Endothelial cell (in vitro differentiated cells): ENCODE measurements around the gene HSP90AB1. TPM values are rescaled to one million over a fixed set of nuclear protein-coding genes. Genes with fewer than 3 reads are reported as not detected.

Source experiments
- DNase-seq: peaks from one replicate; pipeline ENCODE4 v3.0.0; 2021; ENCODE audit warnings: low spot score
- H3K27ac Mint-ChIP-seq: one replicate; pipeline ENCODE4 v1.8.0; 2021; ENCODE audit warnings: mixed read lengths, inconsistent platforms; ENCODE audit not compliant: unreplicated experiment
- H3K27me3 Mint-ChIP-seq: one replicate; pipeline ENCODE4 v1.8.0; 2021; ENCODE audit warnings: mild to moderate bottlenecking, moderate library complexity, mixed read lengths, inconsistent platforms; ENCODE audit not compliant: unreplicated experiment
- H3K36me3 Mint-ChIP-seq: one replicate; pipeline ENCODE4 v1.8.0; 2021; ENCODE audit warnings: mild to moderate bottlenecking, low read depth, mixed read lengths, inconsistent platforms; ENCODE audit not compliant: unreplicated experiment
- H3K4me1 Mint-ChIP-seq: one replicate; pipeline ENCODE4 v1.8.0; 2021; ENCODE audit warnings: mild to moderate bottlenecking, mixed read lengths, inconsistent platforms; ENCODE audit not compliant: unreplicated experiment
- H3K4me3 Mint-ChIP-seq: one replicate; pipeline ENCODE4 v1.8.0; 2021; ENCODE audit warnings: mild to moderate bottlenecking, mixed read lengths, inconsistent platforms; ENCODE audit not compliant: unreplicated experiment
- H3K9me3 Mint-ChIP-seq: one replicate; pipeline ENCODE4 v1.8.0; 2021; ENCODE audit warnings: mixed read lengths, inconsistent platforms; ENCODE audit not compliant: unreplicated experiment
- CTCF ChIP-seq: fragments of 200-600 bp; sonication (generic); IDR thresholded peaks from one replicate; pipeline ENCODE4 v1.5.0; 2021; ENCODE audit warnings: antibody characterized with exemption; ENCODE audit not compliant: unreplicated experiment
- total RNA-seq: library from RNA; stranded (reverse); fragmentation: NEBNext Ultra II Directional; extraction: Animal tissue kit (Norgen Biotek cat#: 25700); gene quantifications from one replicate; pipeline ENCODE4 v1.2.1, GENCODE V29; 2021; ENCODE audit not compliant: unreplicated experiment

Gene HSP90AB1
- total RNA-seq, 1 donor from 2014 or later: 962 TPM

- peaks cover 3% of the 10 kb centered on the region for H3K4me1 Mint-ChIP-seq
- no peak overlapping the region for H3K4me3 Mint-ChIP-seq
- H3K36me3 Mint-ChIP-seq: peaks cover 5% of the 10 kb centered on the region
- TF ChIP-seq CTCF: no peak
- peaks cover 21% of the 10 kb centered on the region for H3K27me3 Mint-ChIP-seq
- H3K9me3 Mint-ChIP-seq: no peaks in the 10 kb centered on the region
- no peak overlapping the region for H3K27ac Mint-ChIP-seq
- DNase-seq: no peak
Measured at GRCh38 chr6:44275749-44276648, 29.1 kb downstream of the HSP90AB1 start.

- H3K4me3 Mint-ChIP-seq: no peak overlapping the region
- H3K36me3 Mint-ChIP-seq: peaks cover 5% of the 10 kb centered on the region
- no peak for DNase-seq
- H3K9me3 Mint-ChIP-seq: no peaks in the 10 kb centered on the region
- H3K4me1 Mint-ChIP-seq: no peaks in the 10 kb centered on the region
- TF ChIP-seq CTCF: no peak
- H3K27ac Mint-ChIP-seq: no peak overlapping the region
- H3K27me3 Mint-ChIP-seq: peaks cover 18% of the 10 kb centered on the region
Measured at GRCh38 chr6:44276667-44277640, 30.1 kb downstream of the HSP90AB1 start.

- Mint-ChIP-seq H3K27ac (no peak overlapping the region), H3K4me1 (no peaks in the 10 kb centered on the region), H3K4me3 (no peak overlapping the region), H3K36me3 (peaks cover 2% of the 10 kb centered on the region), H3K27me3 (peaks cover 18% of the 10 kb centered on the region), H3K9me3 (no peaks in the 10 kb centered on the region)
- no peak for DNase-seq
- no peak for TF ChIP-seq CTCF
Measured at GRCh38 chr6:44277763-44278162, 30.9 kb downstream of the HSP90AB1 start.

GRCh38 chr6:44278315-44278714, 31.4 kb downstream of the HSP90AB1 start:
- no peaks in the 10 kb centered on the region for H3K9me3 Mint-ChIP-seq
- H3K4me3 Mint-ChIP-seq: no peak overlapping the region
- no peak for TF ChIP-seq CTCF
- no peak for DNase-seq
- H3K27me3 Mint-ChIP-seq: peaks cover 18% of the 10 kb centered on the region
- no peaks in the 10 kb centered on the region for H3K36me3 Mint-ChIP-seq
- no peaks in the 10 kb centered on the region for H3K4me1 Mint-ChIP-seq
- no peak overlapping the region for H3K27ac Mint-ChIP-seq
